Measurements from ENCODE around the gene FANCL.
A peak's percentile ranks its signal among the peaks of the same experiment; 100 is the strongest.
"Not testable (repeated sequence)": the region's sequence is repeated elsewhere in the genome, so short reads cannot be mapped to it uniquely, and the experiment has no call there.

FANCL gene

DNA sequence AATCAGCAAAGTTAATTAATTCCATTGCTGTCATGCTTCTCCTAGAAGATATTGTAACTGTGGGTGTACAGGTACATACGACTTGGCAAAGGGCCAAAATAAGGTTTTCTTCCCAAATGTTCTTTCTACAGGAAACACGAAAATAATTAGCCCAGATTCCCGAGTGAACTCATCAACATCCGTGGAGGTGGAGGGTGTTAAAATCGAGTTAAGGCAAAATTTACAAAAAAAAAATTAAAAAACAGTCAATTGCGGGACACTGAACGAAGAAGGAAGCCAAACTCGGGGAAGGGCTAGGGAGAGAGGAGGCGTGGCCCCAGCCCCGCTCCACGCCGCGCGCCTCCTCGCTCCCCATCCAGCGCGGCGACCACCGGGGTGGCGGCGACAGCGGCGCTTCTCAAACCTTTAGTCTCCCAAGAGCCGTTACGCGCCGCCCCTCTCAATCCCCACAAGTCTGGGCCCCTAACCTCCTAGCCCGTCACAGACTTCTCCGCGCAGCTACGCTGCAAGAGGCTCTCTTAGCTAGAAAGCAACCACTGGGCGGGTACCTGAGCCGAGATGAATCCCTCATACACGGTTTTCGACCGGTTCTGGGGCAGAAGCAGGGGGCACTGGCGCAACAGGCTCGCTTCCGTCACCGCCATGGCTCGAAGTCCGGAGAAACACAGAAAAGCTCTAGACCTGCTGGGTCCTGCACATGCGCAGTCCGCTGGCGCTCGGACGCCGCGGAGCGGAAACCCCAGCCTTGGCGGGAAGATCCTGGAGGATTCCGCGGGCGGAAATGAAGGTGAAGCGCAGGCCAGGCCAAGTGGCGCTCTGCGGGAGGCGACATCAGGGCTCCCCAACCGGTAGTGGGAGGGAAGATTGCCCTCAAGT is at the start of gene FANCL:
TSS of gene FANCL (minus strand) at position 656 of the 876 bp plus-strand sequence. CDS start at position 644, 12 bp downstream.
- peak; percentile 88 for DNase-seq (ENCODE audit: low spot score)

DNA sequence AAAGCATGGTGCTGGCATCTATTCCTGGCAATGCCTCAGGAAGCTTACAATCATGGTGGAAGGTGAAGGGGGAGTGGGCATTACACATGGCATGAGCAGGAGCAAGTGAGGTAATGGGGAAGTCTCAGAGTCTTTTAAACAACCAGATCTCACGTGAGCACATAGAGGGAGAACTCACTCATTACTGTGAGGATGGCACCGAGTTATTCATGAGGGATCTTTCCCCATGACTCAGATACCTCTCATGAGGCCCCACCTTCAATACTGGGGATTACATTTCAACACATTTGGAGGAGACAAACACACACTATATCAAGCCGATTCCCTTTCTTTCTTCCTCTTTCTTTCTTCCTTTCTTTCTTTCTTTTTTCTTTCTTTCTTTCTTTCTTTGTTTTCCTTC is 47.9 kb upstream of the FANCL start:
- no peak for DNase-seq (ENCODE audit: low spot score)

DNA sequence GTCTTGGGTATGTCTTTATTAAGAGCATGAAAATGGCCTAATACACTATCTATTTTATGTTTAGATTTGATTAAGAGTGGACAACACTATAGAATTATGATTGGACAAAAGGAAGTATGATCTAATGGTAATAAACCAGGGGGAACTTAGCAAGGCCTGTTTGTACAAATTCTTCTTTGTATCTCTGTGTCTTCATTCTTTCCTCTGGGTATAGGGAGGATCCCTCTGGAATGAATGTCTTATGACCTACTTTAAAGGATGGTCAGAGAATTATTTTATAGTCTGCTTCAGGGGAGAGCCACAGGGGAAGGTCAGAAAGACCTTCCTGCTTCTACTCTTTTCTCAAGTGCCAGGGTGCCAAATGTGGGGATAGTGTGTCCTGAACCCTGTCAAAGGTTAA is 42.8 kb upstream of the FANCL start:
- no peak for DNase-seq (ENCODE audit: low spot score)

DNA sequence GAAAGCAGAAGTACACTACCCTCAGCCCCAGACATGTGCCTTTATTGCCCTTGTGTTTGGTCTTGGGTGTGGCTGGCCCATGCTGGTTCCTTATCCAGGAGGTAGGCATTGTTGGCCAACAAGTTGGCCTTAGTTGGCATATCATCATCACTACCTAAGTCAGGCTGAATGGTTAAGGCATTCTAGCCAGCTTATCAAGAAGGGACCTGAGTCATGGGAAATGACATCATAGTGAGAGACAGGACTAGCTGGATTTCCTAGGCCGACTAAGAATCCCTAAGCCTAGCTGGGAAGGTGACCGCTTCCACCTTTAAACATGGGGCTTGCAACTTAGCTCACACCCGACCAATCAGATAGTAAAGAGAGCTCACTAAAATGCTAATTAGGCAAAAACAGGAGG is 34.0 kb upstream of the FANCL start:
- DNase-seq (ENCODE audit: low spot score) = not testable (repeated sequence)

DNA sequence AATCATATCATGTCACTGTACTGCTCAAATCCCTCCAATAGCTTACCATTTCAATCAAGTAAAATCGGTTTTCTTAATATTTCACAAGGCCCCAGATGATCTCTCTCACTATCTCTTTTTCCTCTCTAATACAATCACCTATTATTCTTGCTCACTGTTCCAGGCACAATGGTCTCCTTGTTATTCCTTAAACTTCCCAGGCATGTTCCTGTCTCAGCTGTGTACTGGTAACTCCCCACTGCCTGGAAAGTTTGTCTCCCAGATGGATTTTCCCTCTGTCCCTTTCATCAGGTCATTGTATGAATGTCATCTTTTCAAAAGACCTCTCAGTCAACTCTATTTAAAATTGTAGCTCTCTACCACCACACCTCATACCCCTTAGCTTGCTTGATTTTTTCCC is 30.7 kb upstream of the FANCL start:
- peak; percentile 67 for DNase-seq (ENCODE audit: low spot score)

DNA sequence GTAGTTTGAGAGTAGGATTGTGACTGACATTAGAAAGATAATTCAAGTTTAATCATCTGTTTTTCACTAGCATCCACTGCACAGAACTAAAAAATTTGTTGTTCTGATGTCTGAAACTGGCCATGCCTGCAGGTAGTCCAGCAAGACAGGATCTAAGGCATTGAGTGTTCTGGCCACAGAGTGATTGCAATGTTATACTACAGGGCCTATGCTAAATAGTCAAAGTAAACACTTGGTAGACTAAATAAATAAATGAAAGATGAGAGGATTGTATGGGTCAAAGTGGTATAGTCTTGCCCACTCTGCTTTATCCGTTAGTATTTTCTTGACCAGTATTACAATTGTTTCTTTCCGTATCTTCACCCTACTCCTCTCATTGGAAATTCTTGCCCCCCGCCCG is 27.6 kb upstream of the FANCL start:
- no peak for DNase-seq (ENCODE audit: low spot score)

DNA sequence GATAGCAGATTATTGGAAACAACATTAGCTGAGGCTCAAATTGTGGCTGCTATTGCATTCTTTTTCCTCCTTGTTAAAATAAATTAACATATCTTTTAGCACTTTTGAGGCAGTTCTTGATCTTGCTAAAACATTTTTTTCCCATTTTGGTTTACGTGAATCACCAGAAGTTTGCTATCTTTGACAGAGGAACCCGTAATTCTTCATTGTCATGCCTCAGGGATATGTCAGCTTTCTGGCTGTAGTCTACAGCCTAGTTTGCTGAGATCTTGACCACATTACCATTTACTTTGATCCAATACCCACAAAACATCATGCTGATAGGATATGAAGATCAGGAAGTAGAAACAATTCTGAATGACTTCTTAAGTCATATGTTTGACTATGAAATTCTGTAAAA is 25.1 kb upstream of the FANCL start:
- DNase-seq (ENCODE audit: low spot score) = no peak

DNA sequence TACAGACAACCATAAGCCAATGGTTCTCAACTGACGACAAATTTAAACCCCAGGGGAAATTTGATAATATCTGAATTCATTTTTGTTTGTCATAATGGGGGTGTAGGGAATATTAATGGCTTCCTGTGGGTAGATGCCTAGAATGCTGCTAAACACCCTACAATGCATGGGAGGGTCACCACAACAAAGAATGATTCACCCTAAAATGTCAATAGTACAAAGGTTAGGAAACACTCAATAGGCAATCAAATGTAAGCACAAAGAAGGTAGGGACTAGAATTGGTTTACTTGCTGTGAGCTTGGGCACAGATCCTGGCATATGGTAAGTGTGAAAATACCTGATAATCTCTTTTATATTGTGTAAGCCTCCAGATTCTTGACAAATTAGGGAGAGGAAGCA is 20.1 kb upstream of the FANCL start:
- DNase-seq (ENCODE audit: low spot score) = no peak

DNA sequence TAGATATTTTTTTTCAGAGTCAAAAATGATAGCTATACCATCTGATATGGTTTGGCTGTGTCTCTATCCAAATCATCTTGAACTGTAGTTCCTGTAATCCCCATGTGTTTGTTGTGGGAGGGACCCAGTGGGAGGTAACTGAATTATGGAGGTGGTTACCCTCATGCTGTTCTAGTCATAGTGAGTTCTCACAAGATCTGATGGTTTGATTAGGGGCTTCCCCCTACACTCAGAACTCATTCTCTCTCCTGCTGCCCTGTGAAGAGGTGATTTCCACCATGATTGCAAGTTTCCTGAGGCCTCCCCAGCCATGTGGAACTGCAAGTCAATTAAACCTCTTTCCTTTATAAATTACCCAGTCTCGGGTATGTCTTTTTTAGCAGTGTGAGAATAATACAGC is 17.3 kb upstream of the FANCL start:
- DNase-seq (ENCODE audit: low spot score) = not testable (repeated sequence)

DNA sequence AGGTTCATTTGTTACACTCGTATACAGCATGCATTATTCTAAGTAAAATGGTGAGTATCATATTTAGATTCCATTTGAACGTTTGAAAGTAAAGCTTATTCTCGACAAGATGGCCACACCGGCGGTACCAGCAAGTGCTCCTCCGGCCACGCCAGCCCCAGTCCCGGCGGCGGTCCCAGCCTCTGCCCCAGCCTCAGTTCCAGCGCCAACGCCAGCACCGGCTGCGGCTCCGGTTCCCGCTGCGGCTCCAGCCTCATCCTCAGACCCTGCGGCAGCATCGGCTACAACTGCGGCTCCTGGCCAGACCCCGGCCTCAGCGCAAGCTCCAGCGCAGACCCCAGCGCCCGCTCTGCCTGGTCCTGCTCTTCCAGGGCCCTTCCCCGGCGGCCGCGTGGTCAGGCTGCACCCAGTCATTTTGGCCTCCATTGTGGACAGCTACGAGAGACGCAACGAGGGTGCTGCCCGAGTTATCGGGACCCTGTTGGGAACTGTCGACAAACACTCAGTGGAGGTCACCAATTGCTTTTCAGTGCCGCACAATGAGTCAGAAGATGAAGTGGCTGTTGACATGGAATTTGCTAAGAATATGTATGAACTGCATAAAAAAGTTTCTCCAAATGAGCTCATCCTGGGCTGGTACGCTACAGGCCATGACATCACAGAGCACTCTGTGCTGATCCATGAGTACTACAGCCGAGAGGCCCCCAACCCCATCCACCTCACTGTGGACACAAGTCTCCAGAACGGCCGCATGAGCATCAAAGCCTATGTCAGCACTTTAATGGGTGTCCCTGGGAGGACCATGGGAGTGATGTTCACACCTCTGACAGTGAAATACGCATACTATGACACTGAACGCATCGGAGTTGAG is 10.4 kb upstream of the FANCL start:
- DNase-seq (ENCODE audit: low spot score) = not testable (repeated sequence)

DNA sequence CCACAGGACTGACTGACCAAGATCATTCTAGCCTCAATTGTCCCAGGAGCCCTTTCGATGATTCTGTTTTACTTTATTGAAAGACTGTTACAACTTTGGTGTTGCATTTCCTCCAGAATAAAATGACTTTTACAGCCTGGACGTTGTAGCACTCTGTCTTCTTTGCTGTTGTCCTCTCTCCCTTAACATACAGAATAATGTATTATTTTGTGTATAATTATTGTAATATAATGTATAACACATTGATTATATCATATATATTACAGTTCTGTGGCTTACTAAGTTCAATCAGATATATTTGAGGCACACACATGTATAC is 380 bp upstream of the FANCL start:
- no peak for DNase-seq (ENCODE audit: low spot score)

DNA sequence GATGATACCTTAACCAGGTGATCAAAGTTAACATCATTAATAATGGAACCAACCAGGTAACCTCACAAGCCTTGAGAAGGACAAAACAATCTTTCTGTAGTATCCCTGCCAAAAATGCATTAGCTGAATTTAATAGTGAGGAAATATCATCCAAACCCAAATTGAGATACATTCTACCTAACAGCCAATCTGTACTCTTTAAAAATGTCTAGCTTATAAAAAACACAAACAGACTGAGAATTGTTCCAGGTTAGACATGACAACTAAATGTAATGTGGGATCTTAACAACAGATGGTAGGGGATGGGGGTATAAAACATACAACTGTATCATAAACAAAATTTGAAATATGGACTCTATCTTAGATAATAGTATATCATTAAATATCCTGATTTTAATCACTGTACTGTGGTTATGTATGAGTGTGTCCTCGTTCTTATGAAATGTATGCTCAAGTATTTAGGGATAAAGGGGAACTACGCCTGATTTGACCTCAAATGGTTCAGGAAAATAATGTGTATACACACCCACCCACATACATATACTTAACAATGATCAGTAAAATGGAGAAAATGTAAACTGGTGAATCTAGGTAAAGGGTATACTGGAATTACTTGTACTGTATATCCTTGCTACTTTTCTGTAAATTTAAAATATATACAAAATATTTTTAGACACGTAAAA is 1.7 kb downstream of the FANCL start:
- DNase-seq (ENCODE audit: low spot score) = no peak

DNA sequence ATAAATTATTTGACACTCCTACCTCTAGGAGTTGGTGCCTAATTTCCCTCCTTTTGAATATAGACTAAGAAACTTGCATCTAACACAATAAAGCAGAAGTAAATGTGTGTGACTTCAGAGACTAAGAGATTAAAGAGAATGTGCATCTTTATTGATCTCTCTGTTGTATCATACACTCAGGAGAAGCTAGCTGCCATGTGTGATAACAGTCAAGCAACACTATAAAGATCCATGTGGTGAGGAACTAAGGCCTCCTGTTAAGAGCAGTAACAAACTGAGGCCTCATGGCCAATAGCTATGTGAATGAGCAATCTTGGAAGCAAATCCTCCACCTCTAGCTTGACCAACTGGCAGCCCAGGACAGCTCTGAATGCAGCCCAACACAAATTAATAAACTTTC is 3.4 kb downstream of the FANCL start:
- no peak for DNase-seq (ENCODE audit: low spot score)

DNA sequence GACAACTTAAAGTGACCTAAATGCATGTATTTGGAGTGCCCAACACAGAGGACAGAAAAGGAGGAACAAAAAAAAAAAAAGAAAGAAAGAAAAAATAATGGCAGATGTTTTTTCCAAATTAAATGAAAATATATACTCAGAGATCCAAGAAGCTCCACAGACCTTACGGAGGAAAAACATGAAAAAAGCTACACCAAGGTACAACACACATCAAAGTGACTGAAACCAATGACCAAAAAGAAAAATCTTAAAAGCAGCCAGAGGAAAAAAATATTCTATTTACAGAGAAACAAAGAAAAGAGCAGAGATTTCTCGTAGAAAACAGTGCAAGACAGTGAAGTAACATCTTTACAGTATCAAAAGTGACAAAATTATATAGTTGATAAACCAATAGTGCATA is 5.1 kb downstream of the FANCL start:
- DNase-seq (ENCODE audit: low spot score) = no peak

DNA sequence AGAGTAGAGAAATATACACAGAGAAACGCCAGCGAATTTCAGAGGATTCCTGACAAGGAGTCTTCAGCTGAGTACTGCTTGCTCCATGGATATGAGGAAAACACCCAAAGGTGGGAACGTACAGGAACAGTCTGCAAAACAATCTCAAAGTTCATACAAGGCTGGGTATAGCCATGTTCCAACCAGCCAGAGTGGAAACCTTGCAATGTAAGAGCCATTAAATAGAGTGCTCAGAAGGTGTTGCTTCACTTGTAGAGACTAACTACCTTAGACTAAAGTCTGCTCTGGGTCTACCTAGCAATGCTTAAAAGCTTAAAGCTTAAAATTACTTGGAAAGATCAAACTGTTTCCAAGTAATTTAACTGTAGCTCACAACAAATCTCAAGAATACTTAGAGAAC is 6.0 kb downstream of the FANCL start:
- DNase-seq (ENCODE audit: low spot score) = no peak

DNA sequence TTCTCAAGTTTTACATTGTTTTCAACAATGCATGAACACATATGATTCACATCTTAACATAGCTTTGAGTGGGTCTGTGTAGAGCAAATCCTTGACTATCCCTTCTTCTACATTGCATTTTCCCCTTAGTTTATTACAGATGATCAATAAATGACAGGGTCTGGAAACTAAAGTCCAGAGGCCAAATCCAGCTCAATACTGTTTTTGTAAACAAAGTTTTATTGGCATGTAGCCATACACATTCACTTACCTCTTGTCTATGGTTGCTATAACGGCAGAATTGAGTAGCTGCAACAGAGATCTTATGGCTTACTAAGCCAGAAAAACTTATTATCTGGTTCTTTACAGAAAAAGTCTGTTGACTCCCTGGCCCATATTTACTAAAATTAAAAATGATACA is 12.8 kb downstream of the FANCL start:
- no peak for DNase-seq (ENCODE audit: low spot score)

DNA sequence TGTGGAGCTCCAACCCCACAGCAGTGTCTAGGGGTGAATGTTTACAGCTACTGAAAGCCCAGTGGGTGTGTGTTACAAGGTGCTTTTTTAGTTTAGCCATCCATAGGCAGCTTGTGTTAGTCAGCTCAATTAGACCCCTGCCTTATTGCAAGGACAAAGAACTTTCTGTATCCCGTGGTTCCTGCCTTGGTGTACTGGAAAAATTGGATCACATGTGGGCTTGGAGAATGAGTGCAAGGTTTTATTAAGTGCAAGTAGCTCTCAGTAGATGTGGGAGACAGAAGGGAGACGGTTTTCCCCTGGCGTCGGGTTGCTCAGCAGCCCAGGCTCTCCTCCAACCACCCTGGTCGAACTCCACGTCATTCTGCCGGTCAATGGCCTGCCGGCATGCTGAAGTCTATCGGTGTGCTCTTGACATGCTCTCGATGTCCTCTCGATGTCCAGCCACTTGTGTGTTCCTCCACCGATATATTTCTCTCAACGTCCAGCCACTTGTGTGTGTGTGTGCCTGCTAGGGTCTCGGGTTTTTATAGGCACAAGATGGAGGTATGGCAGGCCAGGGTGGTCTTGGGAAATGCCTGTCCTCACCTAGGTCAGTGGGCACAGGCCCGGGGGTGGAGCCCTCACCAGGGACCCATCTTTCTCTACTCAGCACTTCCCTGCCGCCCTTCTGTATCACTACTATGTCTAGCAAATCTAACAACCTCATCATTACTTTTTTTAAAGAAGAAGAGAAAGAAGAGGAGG is 13.8 kb downstream of the FANCL start:
- DNase-seq (ENCODE audit: low spot score) = no peak

DNA sequence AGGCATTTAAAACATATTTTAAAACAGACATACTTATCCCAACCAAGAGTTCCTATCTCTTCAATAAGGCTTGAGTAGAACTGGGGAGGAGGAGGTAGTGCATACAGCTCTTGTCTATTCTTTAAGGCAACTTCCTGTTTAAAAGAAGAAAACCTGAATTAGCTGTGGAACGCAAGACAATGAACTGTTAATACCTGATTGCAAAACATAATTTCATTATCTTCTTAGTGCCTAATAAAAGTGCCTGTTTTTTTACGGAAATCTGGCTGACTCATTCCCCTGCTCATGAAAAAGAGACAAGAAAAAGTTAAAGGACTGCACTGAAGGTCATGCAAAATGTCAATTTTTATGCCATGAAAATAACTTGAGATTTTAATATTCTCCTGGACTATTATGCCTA is 19.2 kb downstream of the FANCL start:
- DNase-seq (ENCODE audit: low spot score) = no peak

DNA sequence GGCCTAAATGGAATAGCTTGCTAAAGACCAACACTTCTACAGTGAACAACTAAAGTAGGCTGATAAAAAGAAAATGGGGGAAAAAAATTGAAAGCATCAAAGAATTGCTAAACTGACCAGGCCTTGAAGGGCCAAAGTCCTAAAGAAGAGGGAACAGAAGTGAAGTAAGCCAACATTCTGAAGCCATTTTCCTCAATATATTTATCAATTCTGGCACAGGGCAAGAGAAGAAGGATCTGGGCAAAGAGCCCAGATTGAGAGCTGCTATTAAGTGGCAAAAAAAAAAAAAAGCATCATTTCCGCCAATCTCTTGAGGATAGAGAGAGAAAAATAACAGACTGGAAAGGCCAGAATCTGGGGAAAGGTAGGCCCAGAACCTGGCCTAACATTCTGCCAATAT is 25.7 kb downstream of the FANCL start:
- no peak for DNase-seq (ENCODE audit: low spot score)

DNA sequence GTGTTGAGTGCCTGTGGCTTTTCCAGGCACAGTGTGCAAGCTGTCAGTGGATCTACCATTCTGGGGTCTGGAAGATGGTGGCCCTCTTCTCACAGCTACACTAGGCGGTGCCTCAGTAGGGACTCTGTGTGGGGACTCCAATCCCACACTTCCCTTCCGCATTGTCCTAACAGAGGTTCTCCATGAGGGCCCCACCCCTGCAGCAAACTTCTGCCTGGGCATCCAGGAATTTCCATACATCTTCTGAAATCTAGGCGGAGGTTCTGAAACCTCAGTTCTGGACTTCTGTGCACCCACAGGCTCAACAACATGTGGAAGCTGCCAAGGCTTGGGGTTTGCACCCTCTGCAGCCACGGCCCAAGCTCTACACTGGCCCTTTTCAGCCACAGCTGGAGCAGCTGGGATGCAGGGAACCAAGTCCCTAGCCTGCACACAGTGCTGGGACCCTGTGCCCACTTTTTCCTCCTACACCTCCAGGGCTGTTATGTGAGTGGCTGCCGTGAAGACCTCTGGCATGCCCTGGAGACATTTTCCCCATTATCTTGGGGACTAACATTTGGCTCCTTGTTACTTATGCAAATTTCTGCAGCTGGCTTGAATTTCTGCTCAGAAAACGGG is 30.1 kb downstream of the FANCL start:
- not testable (repeated sequence) for DNase-seq (ENCODE audit: low spot score)

DNA sequence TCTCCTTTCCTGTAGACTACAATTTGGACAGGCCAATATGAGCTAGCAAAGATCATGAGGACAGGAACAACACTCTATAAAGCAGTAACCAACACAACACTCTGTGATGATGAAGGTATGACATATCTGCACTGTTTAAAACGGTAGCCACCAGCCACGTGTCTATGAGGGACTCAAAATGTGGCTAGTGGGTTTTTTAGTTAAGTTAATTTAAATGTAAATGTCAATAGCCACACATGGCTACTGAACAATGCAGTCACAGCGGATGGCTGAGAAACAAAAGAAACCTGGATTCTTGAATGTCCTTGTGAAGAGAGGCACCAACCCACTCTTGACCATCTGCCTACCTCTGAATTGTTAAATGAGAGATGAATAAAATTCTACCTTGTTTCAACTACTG is 33.9 kb downstream of the FANCL start:
- no peak for DNase-seq (ENCODE audit: low spot score)

DNA sequence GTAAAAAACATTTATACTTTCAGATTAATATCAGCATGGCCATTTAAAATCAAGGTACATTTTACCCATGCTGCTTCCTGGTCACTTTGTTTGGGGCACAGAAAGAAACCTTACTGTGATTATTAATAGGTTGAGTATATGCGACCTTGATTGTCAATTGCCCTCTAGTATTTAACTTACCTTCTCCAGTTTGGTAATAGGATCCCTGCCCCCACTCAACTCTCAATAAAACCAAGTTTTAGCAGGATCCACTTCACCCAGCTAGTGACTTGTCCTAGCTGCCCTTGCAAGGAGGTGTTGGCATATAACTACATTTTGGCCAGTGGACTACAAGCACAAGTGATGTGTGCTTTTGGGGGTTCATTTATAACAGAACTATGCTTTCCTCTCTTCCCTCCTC is 34.3 kb downstream of the FANCL start:
- DNase-seq (ENCODE audit: low spot score) = no peak

Measured in Ammon's horn (tissue), 1 donor.